ENCODE data around the gene AK9.
"Not testable (repeated sequence)": the region's sequence is repeated elsewhere in the genome, so short reads cannot be mapped to it uniquely, and the experiment has no call there.

The AK9 gene

GRCh38 chr6:109623288-109623687, 67.7 kb downstream of the AK9 start:
- no peak for DNase-seq

DNA sequence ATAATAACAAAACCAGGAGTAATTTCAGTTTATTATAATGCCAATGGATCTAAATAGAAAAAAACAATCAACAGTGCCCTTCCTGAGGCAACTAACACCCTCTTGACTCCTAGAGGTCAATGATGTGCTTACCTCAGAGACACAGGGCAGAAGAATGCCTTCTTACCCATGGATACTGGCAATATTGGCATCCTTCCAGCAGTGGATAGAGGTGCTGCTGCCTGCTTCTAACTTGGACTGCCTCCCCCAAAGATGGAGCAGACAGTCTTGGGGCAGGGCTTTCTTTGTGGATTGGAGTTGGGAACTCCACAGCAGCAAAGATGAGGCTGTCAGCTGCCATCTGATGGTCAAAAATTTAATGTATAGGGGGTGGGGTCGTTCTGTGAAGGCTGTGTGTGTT, 78.7 kb downstream of the AK9 start:
- DNase-seq = peak; percentile 71

- DNase-seq = no peak
Observed at GRCh38 chr6:109611502-109611901, 79.5 kb downstream of the AK9 start.

- no peak for DNase-seq
Observed at GRCh38 chr6:109610590-109610989, 80.4 kb downstream of the AK9 start.

DNA sequence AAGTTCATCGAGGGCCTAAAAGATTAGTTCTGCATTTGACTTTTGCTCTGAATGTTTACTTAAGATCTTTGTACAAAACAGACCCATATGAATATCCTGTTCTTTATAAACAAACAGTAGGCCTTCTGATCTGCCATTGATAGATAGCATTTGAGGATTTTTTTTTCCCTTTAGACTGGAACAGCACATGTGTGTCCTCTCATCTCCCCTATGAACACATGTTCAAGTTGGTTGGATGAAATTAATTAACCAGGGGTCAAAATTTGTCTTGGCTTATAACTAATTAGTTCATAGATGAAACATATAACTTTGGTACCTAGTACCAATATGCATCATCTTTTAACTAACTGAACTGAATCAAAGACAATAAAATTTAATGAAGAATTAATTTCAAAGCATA, 81.3 kb downstream of the AK9 start:
- no peak for DNase-seq

DNA sequence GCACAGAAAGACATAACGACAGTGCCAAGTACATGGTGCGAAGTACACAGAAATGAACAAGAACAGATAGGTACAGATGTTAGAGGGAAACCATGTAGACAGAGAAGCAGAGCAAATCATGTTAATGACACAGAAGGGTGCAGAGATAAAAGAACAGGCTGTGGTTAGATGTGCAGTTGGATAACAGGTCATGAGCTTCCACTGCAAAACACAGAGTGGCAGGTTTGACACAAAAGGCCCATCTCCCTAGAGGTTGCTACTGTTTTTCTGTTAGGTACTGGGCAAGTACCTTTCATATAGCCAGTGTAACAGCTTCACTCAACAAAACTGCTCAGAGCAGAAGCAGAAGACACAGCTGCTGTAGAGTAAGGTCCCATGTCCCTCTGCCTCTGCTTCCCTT, 84.6 kb downstream of the AK9 start:
- no peak for DNase-seq

- peak; percentile 44 for DNase-seq
Observed at GRCh38 chr6:109595998-109596397, 95.0 kb downstream of the AK9 start.

DNA sequence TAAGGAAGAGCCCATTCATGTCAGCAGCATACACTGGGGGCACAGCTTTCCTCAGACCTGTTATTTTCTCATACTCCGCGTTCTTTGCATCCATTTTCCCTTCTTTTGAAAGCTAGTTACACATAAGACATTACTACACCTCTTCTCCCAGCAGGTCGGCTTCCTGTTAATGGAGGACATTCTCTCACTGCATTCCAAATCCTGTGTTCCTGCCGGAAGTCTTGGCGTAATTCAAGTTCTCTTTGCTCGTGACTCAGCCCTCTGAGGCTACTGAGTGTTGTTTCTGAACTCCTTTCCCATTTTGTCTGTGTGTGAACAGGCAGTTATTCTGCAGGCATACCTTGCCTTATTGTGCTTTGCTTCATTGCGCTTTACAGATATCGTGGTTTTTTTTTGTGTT, 110.5 kb downstream of the AK9 start:
- no peak for DNase-seq

DNA sequence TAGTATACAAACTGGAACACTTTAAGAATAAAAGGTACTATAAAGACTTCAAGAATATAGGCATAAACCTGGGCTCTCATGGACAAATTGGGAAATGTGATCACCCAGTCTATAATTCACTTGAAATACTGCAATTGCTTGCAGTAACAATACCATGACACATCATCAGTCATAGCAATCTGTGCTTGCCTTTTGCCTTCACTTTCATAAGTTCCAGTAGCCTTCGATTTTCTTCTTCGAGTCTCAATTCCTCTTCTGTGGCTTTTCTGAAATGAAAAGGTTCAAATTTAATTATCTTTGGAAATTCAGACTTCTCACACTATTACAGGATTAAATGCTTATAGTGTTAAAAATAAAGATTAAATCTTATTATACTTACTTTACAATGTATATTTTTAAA, 111.6 kb downstream of the AK9 start:
- DNase-seq = no peak

- DNase-seq = not testable (repeated sequence)
Observed at GRCh38 chr6:109569901-109570300, 121.1 kb downstream of the AK9 start.

DNA sequence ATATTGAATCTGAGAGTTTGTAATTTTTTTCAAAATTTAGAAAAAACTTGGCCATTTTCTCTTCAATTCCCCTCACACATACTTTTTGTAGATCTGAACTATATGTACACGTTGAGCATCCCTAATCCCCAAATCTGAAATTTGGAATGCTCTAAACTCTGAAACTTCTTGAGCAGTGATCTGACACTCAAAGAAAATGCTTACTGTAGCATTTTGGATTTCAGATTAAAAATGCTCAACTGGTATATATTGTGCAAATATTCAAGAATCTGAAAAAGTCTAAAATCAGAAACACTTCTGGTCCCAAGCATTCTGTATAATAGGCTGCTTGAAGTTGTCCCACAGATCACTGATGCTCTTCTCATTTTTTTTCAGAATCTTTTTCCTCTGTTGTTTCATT, 129.2 kb downstream of the AK9 start:
- DNase-seq = no peak

- no peak for DNase-seq
Observed at GRCh38 chr6:109531446-109531845, 159.6 kb downstream of the AK9 start.

DNA sequence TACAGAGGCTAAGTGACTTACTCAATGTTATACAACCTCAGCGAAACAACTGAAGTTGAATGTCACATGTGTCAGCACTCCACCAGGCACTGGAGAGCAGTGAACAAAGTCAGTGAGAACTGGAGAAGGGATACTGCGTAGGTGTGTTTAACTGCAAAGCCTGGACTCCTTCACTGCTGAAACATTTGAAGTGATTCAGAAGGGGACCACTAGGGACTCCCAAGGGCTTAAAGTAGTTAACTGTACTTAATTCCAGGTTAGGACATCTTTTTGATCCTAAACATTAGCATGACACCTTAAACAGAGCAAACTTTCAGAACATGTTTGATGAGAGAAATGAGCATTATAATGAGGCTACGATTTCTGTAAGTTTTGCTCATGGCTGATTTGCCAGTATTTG, 163.0 kb downstream of the AK9 start:
- DNase-seq = no peak

DNA sequence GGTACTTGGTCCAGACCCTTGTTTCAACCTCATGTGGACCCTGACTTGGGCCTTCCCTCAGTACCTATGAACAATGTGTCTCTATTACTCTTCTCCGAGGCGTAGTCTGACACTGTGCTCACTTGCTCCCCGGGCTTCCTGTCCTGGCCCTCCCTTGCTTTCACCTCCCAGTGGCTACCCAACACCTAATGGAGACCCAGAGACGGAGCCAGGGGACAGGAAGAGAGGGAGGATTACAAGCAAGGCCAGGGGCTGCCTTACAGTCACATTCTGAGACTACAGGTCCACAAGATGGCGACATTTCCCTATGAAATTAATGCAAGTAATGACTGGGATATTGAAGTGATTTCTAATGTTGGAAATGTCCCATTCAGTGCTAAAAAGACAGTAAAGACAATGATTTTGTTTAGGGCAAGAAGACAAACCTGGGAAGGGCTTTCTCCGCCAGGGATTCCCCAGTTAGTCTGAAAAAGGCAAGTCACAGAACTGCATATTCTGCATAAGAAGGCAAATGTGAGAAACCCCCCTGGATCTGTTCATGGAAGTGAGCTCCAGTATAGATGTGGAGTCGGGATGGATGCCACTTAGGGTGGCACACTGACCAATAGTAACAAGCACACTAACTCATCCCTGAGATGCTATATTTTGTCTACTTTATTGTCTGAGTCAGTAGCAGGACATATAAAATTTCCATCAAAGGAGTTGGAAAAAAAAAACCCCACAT, 163.9 kb downstream of the AK9 start:
- DNase-seq = peak; percentile 61

DNA sequence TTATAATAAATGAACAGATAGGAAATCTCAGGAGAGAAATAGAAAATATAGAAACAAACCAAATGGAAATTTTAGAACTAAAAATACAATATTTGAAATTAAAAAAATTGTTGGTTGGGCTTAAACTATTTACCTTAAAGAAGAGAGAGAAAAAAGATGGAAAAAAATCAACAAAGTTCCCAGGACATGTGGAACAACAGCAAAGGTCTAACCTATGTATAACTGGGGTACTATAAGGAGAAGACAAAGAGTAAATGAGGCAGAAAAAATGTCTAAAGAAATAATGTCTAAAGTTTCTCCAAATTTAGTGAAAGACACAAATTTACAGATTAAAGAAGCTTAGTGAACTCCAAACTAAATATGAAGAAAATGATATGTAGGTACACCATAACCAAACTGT, 166.9 kb downstream of the AK9 start:
- no peak for DNase-seq

GRCh38 chr6:109523478-109523877, 167.5 kb downstream of the AK9 start:
- no peak for DNase-seq

- no peak for DNase-seq
Observed at GRCh38 chr6:109521080-109521479, 169.9 kb downstream of the AK9 start.

DNA sequence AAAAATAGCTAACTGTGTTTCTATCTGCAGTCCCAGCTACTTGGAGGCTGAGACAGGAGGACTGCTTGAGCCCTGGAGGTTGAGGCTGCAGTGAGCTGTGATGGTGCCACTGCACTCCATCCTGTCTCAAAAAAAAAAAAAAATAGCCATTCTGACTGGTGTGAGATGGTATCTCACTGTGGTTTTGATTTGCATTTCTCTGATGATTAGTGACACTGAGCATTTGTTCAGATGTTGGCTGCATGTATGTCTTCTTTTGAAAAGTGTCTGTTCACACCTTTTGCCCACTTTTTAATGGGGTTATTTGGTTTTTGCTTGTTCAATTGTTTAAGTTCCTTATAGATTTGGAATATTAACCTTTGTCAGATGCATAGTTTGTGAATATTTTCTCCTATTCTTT, 171.4 kb downstream of the AK9 start:
- not testable (repeated sequence) for DNase-seq

DNA sequence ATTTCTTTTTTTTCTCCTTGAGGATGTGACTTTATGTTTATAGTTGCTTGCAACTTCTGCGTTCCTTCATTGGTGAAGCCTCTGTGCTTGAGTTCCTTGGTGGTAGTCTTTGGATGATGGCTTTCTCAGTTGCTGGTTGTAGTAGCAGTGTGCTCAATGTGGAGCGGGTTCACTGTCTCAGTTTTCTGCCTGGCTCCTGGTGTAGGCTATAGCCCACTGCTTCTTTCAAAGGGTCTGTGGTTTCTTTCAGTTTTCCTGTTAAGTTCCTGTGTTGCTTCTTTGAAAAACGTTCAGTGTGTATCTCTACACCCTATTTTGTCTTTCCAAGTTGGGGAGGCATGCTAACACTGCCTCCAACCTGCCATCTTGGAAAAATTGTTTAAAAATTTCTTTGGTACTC, 174.1 kb downstream of the AK9 start:
- no peak for DNase-seq

DNA sequence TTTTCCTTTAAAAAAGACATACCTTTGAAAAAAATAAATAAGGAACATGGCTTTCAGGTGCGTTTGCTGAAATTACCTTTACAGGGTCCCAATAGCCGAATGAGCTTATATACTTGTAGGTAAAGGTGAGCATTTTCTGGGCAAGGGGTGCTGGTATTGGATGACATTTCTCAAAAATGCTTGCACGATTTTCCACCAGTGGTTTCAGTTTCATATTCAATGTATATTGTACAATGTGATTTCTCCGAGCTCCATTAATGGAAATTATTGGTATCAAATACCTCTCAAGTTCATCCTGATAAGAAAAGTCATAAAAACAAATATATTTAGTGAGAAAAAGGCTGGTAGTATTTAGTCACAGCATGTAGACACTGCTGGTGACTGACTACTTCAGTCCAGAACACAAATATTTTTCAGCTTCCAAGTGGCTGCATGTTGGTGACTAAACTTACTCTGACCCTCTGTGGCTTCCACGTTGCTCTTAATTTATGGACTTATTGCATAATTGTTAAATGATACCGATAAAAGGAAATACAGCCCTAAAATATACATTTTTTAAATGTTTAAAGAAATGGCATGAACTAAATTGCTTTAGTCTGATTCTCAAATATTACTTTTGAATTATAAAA, 175.1 kb downstream of the AK9 start:
- DNase-seq = no peak

DNA sequence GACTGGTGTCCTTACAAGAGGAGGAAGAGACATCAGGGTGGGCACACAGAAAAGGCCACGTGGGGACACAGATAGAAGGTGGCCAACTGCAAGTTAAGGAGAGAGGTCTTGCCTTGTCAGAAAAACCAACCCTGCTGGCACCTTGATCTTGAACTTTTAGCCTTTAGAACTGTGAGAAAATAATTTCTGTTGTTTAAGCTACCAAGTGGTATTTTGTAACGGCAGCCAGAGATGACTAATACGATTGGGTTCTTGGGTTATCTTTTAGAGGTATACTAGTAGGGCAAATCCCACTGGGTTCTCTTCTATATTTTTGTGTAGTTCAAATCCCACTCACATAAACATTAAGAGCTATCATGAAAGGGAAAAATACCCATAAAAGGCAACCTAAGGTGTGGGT, 176.1 kb downstream of the AK9 start:
- DNase-seq = no peak

DNA sequence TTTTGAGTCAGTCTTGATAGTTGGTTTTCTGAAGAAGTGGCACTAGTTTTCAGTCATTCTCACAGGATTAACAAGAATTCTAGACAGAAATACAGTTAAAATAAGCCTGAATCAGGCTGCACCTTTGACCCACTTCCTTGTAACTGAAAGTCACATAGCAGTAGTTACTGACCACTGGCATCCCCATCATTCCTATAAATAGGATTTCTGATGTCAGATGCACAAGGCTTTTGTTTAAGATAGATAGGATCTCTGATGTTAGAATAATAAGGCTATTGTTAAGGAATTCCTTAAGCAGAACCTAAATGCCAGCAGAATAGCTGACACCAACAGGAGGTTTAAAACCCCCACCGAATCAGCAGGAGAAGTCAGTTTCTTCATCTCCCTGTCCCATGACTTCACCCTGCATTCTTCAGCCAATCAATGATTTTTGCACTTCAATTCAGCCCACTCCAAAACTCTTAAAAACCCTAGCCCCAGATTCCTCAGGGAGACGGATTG, 177.4 kb downstream of the AK9 start:
- DNase-seq = no peak

- no peak for DNase-seq
Observed at GRCh38 chr6:109512271-109512817, 178.7 kb downstream of the AK9 start.

DNA sequence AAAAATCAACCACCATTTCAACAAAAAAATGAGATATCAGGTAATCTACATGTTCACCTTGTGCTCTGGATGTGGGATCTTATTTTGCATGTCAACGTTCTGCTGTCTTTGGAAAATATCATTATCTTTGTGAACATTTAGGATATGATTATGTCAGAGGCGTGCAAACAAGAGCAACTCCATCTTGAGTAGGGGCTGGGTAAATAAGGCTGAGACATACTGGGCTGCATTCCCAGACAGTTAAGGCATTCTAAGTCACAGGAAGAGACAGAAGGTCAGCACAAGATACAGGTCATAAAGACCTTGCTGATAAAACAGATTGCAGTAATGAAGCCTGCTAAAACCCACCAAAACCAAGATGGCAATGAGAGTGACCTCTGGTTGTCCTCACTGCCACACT, 179.2 kb downstream of the AK9 start:
- no peak for DNase-seq

DNA sequence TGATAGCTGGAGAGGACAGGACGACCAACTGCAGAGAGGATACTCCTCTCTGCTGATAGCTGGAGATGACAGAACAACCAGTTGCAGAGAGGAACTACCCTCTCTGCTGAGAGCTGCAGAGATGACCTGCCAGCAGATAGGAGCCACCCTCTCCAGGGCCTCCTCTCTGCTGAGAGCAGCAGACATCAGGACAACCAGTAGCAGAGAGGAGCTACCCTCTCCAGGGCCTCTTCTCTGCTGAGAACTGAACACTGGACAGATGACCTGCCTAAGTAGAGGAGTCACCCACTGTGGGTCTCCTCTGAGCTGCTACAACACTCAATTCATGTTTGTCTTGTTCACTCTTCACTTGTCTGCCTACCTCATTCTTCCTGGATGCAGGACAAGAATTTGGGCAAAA, 180.6 kb downstream of the AK9 start:
- no peak for DNase-seq

All from NCI-H2029 (cell line).